HEK293T (cell line): ENCODE measurements around the gene NDUFS6.

ENCODE experiments used
- BHLHE40 ChIP-seq: fragments of 450-650 bp; IDR thresholded peaks from 2 replicates; pipeline ENCODE4 v1.6.1; 2016; ENCODE audit warnings: mild to moderate bottlenecking, moderate library complexity, borderline replicate concordance
- FOXM1 ChIP-seq: fragments of 450-650 bp; IDR thresholded peaks from 2 replicates; pipeline ENCODE4 v1.6.1; 2017; ENCODE audit warnings: mild to moderate bottlenecking, borderline replicate concordance
- HDGF ChIP-seq: fragments of 450-650 bp; IDR thresholded peaks from 2 replicates; pipeline ENCODE4 v1.6.1; 2017; ENCODE audit warnings: antibody characterized with exemption, borderline replicate concordance
- L3MBTL2 ChIP-seq: fragments of 450-650 bp; conservative IDR thresholded peaks from 2 replicates; pipeline ENCODE4 v1.6.1; 2016; ENCODE audit warnings: mild to moderate bottlenecking
- NFRKB ChIP-seq: fragments of 450-650 bp; IDR thresholded peaks from 2 replicates; pipeline ENCODE4 v1.6.1; 2016; ENCODE audit warnings: mild to moderate bottlenecking, moderate library complexity
- SP1 ChIP-seq: fragments of 450-650 bp; IDR thresholded peaks from 2 replicates; pipeline ENCODE4 v1.6.1; 2017
- TARDBP ChIP-seq: fragments of 450-650 bp; IDR thresholded peaks from 2 replicates; pipeline ENCODE4 v1.6.1; 2016
- ZNF384 ChIP-seq: fragments of 450-650 bp; IDR thresholded peaks from 2 replicates; pipeline ENCODE4 v1.6.1; 2016
- TF ChIP-seq, protein P1 (sequence below): fragments of 450-650 bp; IDR thresholded peaks from 2 replicates; pipeline ENCODE4 v1.6.1; 2016

DNA sequence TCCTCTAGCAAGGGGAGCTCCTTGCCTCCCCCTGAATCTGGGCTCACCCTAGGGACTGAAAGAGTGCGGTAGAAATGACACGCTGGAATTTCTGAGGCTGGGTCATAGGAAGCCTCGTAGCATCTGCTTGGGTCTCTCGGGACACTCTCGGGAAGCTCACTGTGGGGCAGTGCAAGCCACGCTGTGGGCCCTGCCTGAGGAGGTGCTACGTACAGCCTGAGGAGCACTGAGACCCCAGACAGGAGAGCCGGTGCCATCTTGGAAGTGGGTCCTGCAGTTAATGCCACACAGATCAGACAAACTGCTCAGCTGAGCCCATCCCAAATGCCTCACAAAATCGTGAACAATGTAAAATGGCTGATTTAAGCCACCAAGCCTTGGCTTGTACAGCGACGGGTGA, 3.4 kb upstream of the NDUFS6 start:
- TF ChIP-seq FOXM1, result no peak
- TF ChIP-seq BHLHE40, result no peak
- TF ChIP-seq TARDBP, result no peak
- TF ChIP-seq L3MBTL2, result no peak
- no peak for TF ChIP-seq SP1
- TF ChIP-seq, protein P1, sequence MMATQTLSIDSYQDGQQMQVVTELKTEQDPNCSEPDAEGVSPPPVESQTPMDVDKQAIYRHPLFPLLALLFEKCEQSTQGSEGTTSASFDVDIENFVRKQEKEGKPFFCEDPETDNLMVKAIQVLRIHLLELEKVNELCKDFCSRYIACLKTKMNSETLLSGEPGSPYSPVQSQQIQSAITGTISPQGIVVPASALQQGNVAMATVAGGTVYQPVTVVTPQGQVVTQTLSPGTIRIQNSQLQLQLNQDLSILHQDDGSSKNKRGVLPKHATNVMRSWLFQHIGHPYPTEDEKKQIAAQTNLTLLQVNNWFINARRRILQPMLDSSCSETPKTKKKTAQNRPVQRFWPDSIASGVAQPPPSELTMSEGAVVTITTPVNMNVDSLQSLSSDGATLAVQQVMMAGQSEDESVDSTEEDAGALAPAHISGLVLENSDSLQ, result no peak
- no peak for TF ChIP-seq HDGF
- no peak for TF ChIP-seq ZNF384
- TF ChIP-seq NFRKB, result no peak
